ELF-1 (cell line): Measurements from ENCODE around the gene PLD3.
A peak's percentile ranks its signal among the peaks of the same experiment; 100 is the strongest.
"Not testable (repeated sequence)": the region's sequence is repeated elsewhere in the genome, so short reads cannot be mapped to it uniquely, and the experiment has no call there.

Experiments
- DNase-seq: peaks from one replicate; pipeline ENCODE4 v3.0.0-alpha.2; 2016; ENCODE audit warnings: low read depth, low spot score

Gene PLD3

GRCh38 chr19:40332669-40333068, 15.8 kb upstream of the PLD3 start:
- no peak for DNase-seq

- DNase-seq = not testable (repeated sequence)
These were observed 15.4 kb upstream of the PLD3 start for GRCh38 chr19:40333083-40333482.

GRCh38 chr19:40335101-40335500, 13.4 kb upstream of the PLD3 start:
- DNase-seq = no peak

GRCh38 chr19:40335855-40336600, 12.5 kb upstream of the PLD3 start:
- no peak for DNase-seq

GRCh38 chr19:40336601-40336900, 11.9 kb upstream of the PLD3 start:
- no peak for DNase-seq

GRCh38 chr19:40337107-40337506, 11.4 kb upstream of the PLD3 start:
- no peak for DNase-seq

- no peak for DNase-seq
These were observed 10.9 kb upstream of the PLD3 start for GRCh38 chr19:40337594-40337993.

GRCh38 chr19:40339018-40339728, 9.3 kb upstream of the PLD3 start:
- DNase-seq = no peak

- peak; percentile 52 for DNase-seq
These were observed 6.7 kb upstream of the PLD3 start for GRCh38 chr19:40341601-40342482.

- DNase-seq = no peak
These were observed 5.7 kb upstream of the PLD3 start for GRCh38 chr19:40342644-40343311.

GRCh38 chr19:40344422-40344821, 4.1 kb upstream of the PLD3 start:
- no peak for DNase-seq

- DNase-seq = peak; percentile 43
These were observed 539 bp downstream of the PLD3 start for GRCh38 chr19:40348961-40349507.

GRCh38 chr19:40355975-40356680, 7.6 kb downstream of the PLD3 start:
- DNase-seq = no peak

GRCh38 chr19:40356681-40357595, 8.4 kb downstream of the PLD3 start:
- DNase-seq = no peak

GRCh38 chr19:40357640-40358039, 9.1 kb downstream of the PLD3 start:
- DNase-seq = no peak

GRCh38 chr19:40358773-40359172, 10.3 kb downstream of the PLD3 start:
- DNase-seq = no peak

GRCh38 chr19:40360020-40360707, 11.7 kb downstream of the PLD3 start:
- DNase-seq = no peak

GRCh38 chr19:40360708-40361241, 12.3 kb downstream of the PLD3 start:
- DNase-seq = no peak

- no peak for DNase-seq
These were observed 13.7 kb downstream of the PLD3 start for GRCh38 chr19:40362160-40362559.
